Activated CD4-positive, alpha-beta T cell treated with anti-CD3 and anti-CD28 coated beads, Interleukin-2, amount 10 ng/mL, durations not matched to agents 24 days and 14 days (primary cell): Measurements from ENCODE around the gene SELENOF. TPM values are rescaled to one million over a fixed set of nuclear protein-coding genes. Genes with fewer than 3 reads are reported as not detected.

Source experiments
- DNase-seq: peaks from one replicate; pipeline ENCODE4 v3.0.0; 2022
- H3K27ac Mint-ChIP-seq: one replicate; pipeline ENCODE4 v1.8.0; 2022; ENCODE audit warnings: mild to moderate bottlenecking, mixed read lengths
- H3K27me3 Mint-ChIP-seq: one replicate; pipeline ENCODE4 v1.8.0; 2022; ENCODE audit warnings: mixed read lengths
- H3K36me3 Mint-ChIP-seq: one replicate; pipeline ENCODE4 v1.8.0; 2022; ENCODE audit warnings: low read depth, mild to moderate bottlenecking, mixed read lengths
- H3K4me1 Mint-ChIP-seq: one replicate; pipeline ENCODE4 v1.8.0; 2021; ENCODE audit warnings: mixed read lengths
- H3K4me3 Mint-ChIP-seq: one replicate; pipeline ENCODE4 v1.8.0; 2022; ENCODE audit warnings: mild to moderate bottlenecking, moderate library complexity, mixed read lengths
- H3K9me3 Mint-ChIP-seq: one replicate; pipeline ENCODE4 v1.8.0; 2021; ENCODE audit warnings: mixed read lengths
- intact Hi-C: fragments of 100-400 bp; cut with micrococcal nuclease; formaldehyde crosslinking; loops from one replicate; pipeline ENCODE4 v1.15.1; 2023
- total RNA-seq: library from RNA; stranded (reverse); gene quantifications from 2 replicates; pipeline ENCODE4 v1.2.3, GENCODE V29; 2022

The SELENOF gene
- total RNA-seq, 1 donor from 2014 or later = 184 TPM

- Mint-ChIP-seq H3K4me1 (no peaks in the 10 kb centered on the region), H3K4me3 (no peak overlapping the region), H3K36me3 (peaks cover 18% of the 10 kb centered on the region), H3K27ac (no peak overlapping the region), H3K27me3 (no peaks in the 10 kb centered on the region), H3K9me3 (no peaks in the 10 kb centered on the region)
- peak; percentile 18 for DNase-seq
- intact Hi-C loops = no loop called here
These were observed 52.5 kb downstream of the SELENOF start for GRCh38 chr1:86861424-86861823.

- Mint-ChIP-seq H3K4me1 (no peaks in the 10 kb centered on the region), H3K4me3 (no peak overlapping the region), H3K9me3 (no peaks in the 10 kb centered on the region), H3K27me3 (no peaks in the 10 kb centered on the region), H3K27ac (no peak overlapping the region), H3K36me3 (peaks cover 13% of the 10 kb centered on the region)
- intact Hi-C loops = no loop called here
- no peak for DNase-seq
These were observed 53.5 kb downstream of the SELENOF start for GRCh38 chr1:86860424-86860823.

- H3K36me3 Mint-ChIP-seq = peaks cover 11% of the 10 kb centered on the region
- H3K4me1 Mint-ChIP-seq = no peaks in the 10 kb centered on the region
- intact Hi-C loops = no loop called here
- no peak for DNase-seq
- no peaks in the 10 kb centered on the region for H3K27me3 Mint-ChIP-seq
- H3K4me3 Mint-ChIP-seq = no peak overlapping the region
- H3K9me3 Mint-ChIP-seq = no peaks in the 10 kb centered on the region
- H3K27ac Mint-ChIP-seq = no peak overlapping the region
These were observed 53.9 kb downstream of the SELENOF start for GRCh38 chr1:86860020-86860419.

- intact Hi-C loops = no loop called here
- Mint-ChIP-seq H3K4me3 (no peak overlapping the region), H3K4me1 (no peaks in the 10 kb centered on the region), H3K9me3 (no peaks in the 10 kb centered on the region), H3K36me3 (peaks cover 11% of the 10 kb centered on the region), H3K27me3 (no peaks in the 10 kb centered on the region), H3K27ac (no peak overlapping the region)
- DNase-seq = no peak
These were observed 55.2 kb downstream of the SELENOF start for GRCh38 chr1:86858524-86859261.

- H3K27me3 Mint-ChIP-seq = no peaks in the 10 kb centered on the region
- no peaks in the 10 kb centered on the region for H3K4me1 Mint-ChIP-seq
- peaks cover 5% of the 10 kb centered on the region for H3K36me3 Mint-ChIP-seq
- peaks cover 4% of the 10 kb centered on the region for H3K9me3 Mint-ChIP-seq
- intact Hi-C loops = no loop called here
- no peak overlapping the region for H3K27ac Mint-ChIP-seq
- H3K4me3 Mint-ChIP-seq = no peak overlapping the region
- DNase-seq = no peak
These were observed 57.7 kb downstream of the SELENOF start for GRCh38 chr1:86856196-86856595.

- H3K4me1 Mint-ChIP-seq = no peaks in the 10 kb centered on the region
These were observed 59.6 kb downstream of the SELENOF start for GRCh38 chr1:86854352-86854751.

GRCh38 chr1:86852782-86853408 lies 61.0 kb downstream of the SELENOF start:
- intact Hi-C loops = no loop called here

More at GRCh38 chr1:86854352-86854751, 59.6 kb downstream of the SELENOF start:
- no peaks in the 10 kb centered on the region for H3K27me3 Mint-ChIP-seq
- intact Hi-C loops = no loop called here
- H3K36me3 Mint-ChIP-seq = peaks cover 2% of the 10 kb centered on the region
- H3K9me3 Mint-ChIP-seq = peaks cover 4% of the 10 kb centered on the region
- H3K27ac Mint-ChIP-seq = no peak overlapping the region
- no peak overlapping the region for H3K4me3 Mint-ChIP-seq
- no peak for DNase-seq

GRCh38 chr1:86852289-86852688 lies 61.6 kb downstream of the SELENOF start:
- no peak overlapping the region for H3K27ac Mint-ChIP-seq

More at GRCh38 chr1:86852782-86853408, 61.0 kb downstream of the SELENOF start:
- Mint-ChIP-seq H3K4me3 (no peak overlapping the region), H3K36me3 (no peaks in the 10 kb centered on the region), H3K27ac (no peak overlapping the region), H3K9me3 (peaks cover 4% of the 10 kb centered on the region), H3K27me3 (no peaks in the 10 kb centered on the region), H3K4me1 (no peaks in the 10 kb centered on the region)
- DNase-seq = no peak

GRCh38 chr1:86849756-86850155 lies 64.2 kb downstream of the SELENOF start:
- Mint-ChIP-seq H3K27me3 (peaks cover 1% of the 10 kb centered on the region), H3K27ac (no peak overlapping the region), H3K4me3 (no peak overlapping the region), H3K36me3 (no peaks in the 10 kb centered on the region), H3K4me1 (no peaks in the 10 kb centered on the region), H3K9me3 (peaks cover 4% of the 10 kb centered on the region)
- DNase-seq = no peak
- intact Hi-C loops = loop anchor here (10.0 kb wide), 1 partner anchor 665 kb away; no protein-coding TSS in a partner anchor

More at GRCh38 chr1:86852289-86852688, 61.6 kb downstream of the SELENOF start:
- no peaks in the 10 kb centered on the region for H3K27me3 Mint-ChIP-seq
- no peak overlapping the region for H3K4me3 Mint-ChIP-seq
- intact Hi-C loops = no loop called here
- no peaks in the 10 kb centered on the region for H3K4me1 Mint-ChIP-seq
- no peaks in the 10 kb centered on the region for H3K36me3 Mint-ChIP-seq
- peaks cover 4% of the 10 kb centered on the region for H3K9me3 Mint-ChIP-seq
- no peak for DNase-seq

GRCh38 chr1:86848654-86849053 lies 65.3 kb downstream of the SELENOF start:
- Mint-ChIP-seq H3K4me3 (no peak overlapping the region), H3K9me3 (peaks cover 4% of the 10 kb centered on the region), H3K4me1 (no peaks in the 10 kb centered on the region), H3K27ac (no peak overlapping the region), H3K36me3 (no peaks in the 10 kb centered on the region), H3K27me3 (peaks cover 1% of the 10 kb centered on the region)
- intact Hi-C loops = loop anchor here (10.0 kb wide), 1 partner anchor 666 kb away; no protein-coding TSS in a partner anchor
- no peak for DNase-seq

- Mint-ChIP-seq H3K9me3 (no peaks in the 10 kb centered on the region), H3K4me3 (no peak overlapping the region), H3K27me3 (peaks cover 1% of the 10 kb centered on the region), H3K27ac (no peak overlapping the region), H3K36me3 (no peaks in the 10 kb centered on the region), H3K4me1 (no peaks in the 10 kb centered on the region)
- intact Hi-C loops = loop anchor here (10.0 kb wide), 1 partner anchor 669 kb away; no protein-coding TSS in a partner anchor
- DNase-seq = no peak
These were observed 67.7 kb downstream of the SELENOF start for GRCh38 chr1:86846164-86846647.

GRCh38 chr1:86845514-86845913 lies 68.4 kb downstream of the SELENOF start:
- no peak for DNase-seq
- intact Hi-C loops = loop anchor here (10.0 kb wide), 1 partner anchor 669 kb away; no protein-coding TSS in a partner anchor
- peaks cover 1% of the 10 kb centered on the region for H3K27me3 Mint-ChIP-seq

GRCh38 chr1:86841116-86841515 lies 72.8 kb downstream of the SELENOF start:
- H3K27ac Mint-ChIP-seq = no peak overlapping the region
- no peaks in the 10 kb centered on the region for H3K9me3 Mint-ChIP-seq
- no peak overlapping the region for H3K4me3 Mint-ChIP-seq
- intact Hi-C loops = loop anchor here (10.0 kb wide), 1 partner anchor 674 kb away; no protein-coding TSS in a partner anchor
- DNase-seq = no peak
- H3K4me1 Mint-ChIP-seq = no peaks in the 10 kb centered on the region
- H3K27me3 Mint-ChIP-seq = peaks cover 4% of the 10 kb centered on the region
- H3K36me3 Mint-ChIP-seq = no peaks in the 10 kb centered on the region

More at GRCh38 chr1:86845514-86845913, 68.4 kb downstream of the SELENOF start:
- no peaks in the 10 kb centered on the region for H3K36me3 Mint-ChIP-seq
- no peak overlapping the region for H3K27ac Mint-ChIP-seq
- H3K9me3 Mint-ChIP-seq = no peaks in the 10 kb centered on the region
- no peak overlapping the region for H3K4me3 Mint-ChIP-seq
- H3K4me1 Mint-ChIP-seq = no peaks in the 10 kb centered on the region
